ENCODE measurements around the gene CACNA1H. TPM values are rescaled to one million over a fixed set of nuclear protein-coding genes. Genes with fewer than 3 reads are reported as not detected.

The CACNA1H gene
- 6.9 to 13.9 TPM (median 10.5 TPM) in 5 replicates for total RNA-seq (2022; extraction: Qiagen RNA extraction; ENCODE audit: low read depth)

GRCh38 chr16:1152651-1153259 lies at the start of gene CACNA1H:
TSS of gene CACNA1H (plus strand) at chr16:1153106. CDS start at chr16:1153738, 632 bp downstream.

GRCh38 chr16:1225051-1225451 lies 72.1 kb downstream of the CACNA1H start, which contains the start of gene TPSG1:
TSS of gene TPSG1 (minus strand) at chr16:1225268. CDS start at chr16:1225252, 16 bp downstream.

GRCh38 chr16:1230084-1230470 lies 77.2 kb downstream of the CACNA1H start, which contains the start of gene TPSB2:
TSS of gene TPSB2 (minus strand) at chr16:1230184. CDS start at chr16:1229951, 233 bp downstream.

GRCh38 chr16:1240436-1240835 lies 87.5 kb downstream of the CACNA1H start, which contains the start of gene TPSAB1:
TSS of gene TPSAB1 (plus strand) at chr16:1240705. CDS start at chr16:1240939, 234 bp downstream.

GRCh38 chr16:1255276-1256122 lies 102.6 kb downstream of the CACNA1H start, which contains the start of gene TPSD1:
TSS of gene TPSD1 (plus strand) at chr16:1256069. CDS start at chr16:1256281, 212 bp downstream.

Other genes with a start within 250 kb of the CACNA1H start
- gene LMF1, start 182.1 kb upstream of the CACNA1H start, total RNA-seq (2022; extraction: Qiagen RNA extraction; ENCODE audit: low read depth), result 8.0 to 11.4 TPM (median 8.5 TPM) in 5 replicates
- gene SOX8, start 171.3 kb upstream of the CACNA1H start, total RNA-seq (2022; extraction: Qiagen RNA extraction; ENCODE audit: low read depth), result 1.4 to 1.6 TPM (median 1.5 TPM) in 5 replicates
- gene SSTR5, start 80.4 kb upstream of the CACNA1H start, total RNA-seq (2022; extraction: Qiagen RNA extraction; ENCODE audit: low read depth), result 0.11 to 0.30 TPM (median 0.26 TPM) in 5 replicates
- not detected in 5 replicates for gene C1QTNF8, start 56.9 kb upstream of the CACNA1H start, total RNA-seq (2022; extraction: Qiagen RNA extraction; ENCODE audit: low read depth)
- 0.10 to 0.22 TPM (median 0.12 TPM) in 3 of 5 replicates, not detected in the others for gene TPSG1, start 72.2 kb downstream of the CACNA1H start, total RNA-seq (2022; extraction: Qiagen RNA extraction; ENCODE audit: low read depth)
- not detected in 5 replicates for gene TPSB2, start 77.1 kb downstream of the CACNA1H start, total RNA-seq (2022; extraction: Qiagen RNA extraction; ENCODE audit: low read depth)
- 0.13 TPM in 1 of 5 replicates, not detected in the others for gene TPSAB1, start 87.6 kb downstream of the CACNA1H start, total RNA-seq (2022; extraction: Qiagen RNA extraction; ENCODE audit: low read depth)
- gene TPSD1, start 103.0 kb downstream of the CACNA1H start, total RNA-seq (2022; extraction: Qiagen RNA extraction; ENCODE audit: low read depth), result not detected in 5 replicates
- gene UBE2I, start 156.5 kb downstream of the CACNA1H start, total RNA-seq (2022; extraction: Qiagen RNA extraction; ENCODE audit: low read depth), result 165 to 192 TPM (median 171 TPM) in 5 replicates
- 0.31 to 1.6 TPM (median 1.1 TPM) in 5 replicates for gene BAIAP3, start 180.5 kb downstream of the CACNA1H start, total RNA-seq (2022; extraction: Qiagen RNA extraction; ENCODE audit: low read depth)
- gene TSR3, start 198.8 kb downstream of the CACNA1H start, total RNA-seq (2022; extraction: Qiagen RNA extraction; ENCODE audit: low read depth), result 57.7 to 93.3 TPM (median 82.5 TPM) in 5 replicates
- 24.7 to 37.3 TPM (median 29.4 TPM) in 5 replicates for gene GNPTG, start 198.8 kb downstream of the CACNA1H start, total RNA-seq (2022; extraction: Qiagen RNA extraction; ENCODE audit: low read depth)

Measured in A549 treated with DMSO at 1 μM for 4 hours (cell line).